Hepatocyte (in vitro differentiated cells): ENCODE data around the gene GBP3. TPM values are rescaled to one million over a fixed set of nuclear protein-coding genes. Genes with fewer than 3 reads are reported as not detected.

Experiments
- DNase-seq: peaks from one replicate; pipeline ENCODE4 v3.0.0-alpha.2; 2016; ENCODE audit warnings: low spot score
- H2AFZ ChIP-seq: fragments of 200-600 bp; sonication (generic); 2 replicates; pipeline ENCODE4 v1.6.0; 2016; ENCODE audit warnings: antibody characterized with exemption, mild to moderate bottlenecking
- H3K27ac ChIP-seq: fragments of 200-600 bp; sonication (generic); 2 replicates; pipeline ENCODE4 v1.5.1; 2016; ENCODE audit warnings: mild to moderate bottlenecking
- H3K27me3 ChIP-seq: fragments of 200-600 bp; sonication (generic); 2 replicates; pipeline ENCODE4 v1.6.1; 2016
- H3K36me3 ChIP-seq: fragments of 200-600 bp; sonication (generic); replicated peaks from 2 replicates; pipeline ENCODE4 v1.5.1; 2016; ENCODE audit warnings: low read depth; ENCODE audit not compliant: insufficient read depth
- H3K4me1 ChIP-seq: fragments of 200-600 bp; sonication (generic); 2 replicates; pipeline ENCODE4 v1.5.1; 2016; ENCODE audit warnings: mild to moderate bottlenecking, moderate library complexity; ENCODE audit not compliant: insufficient read depth
- H3K4me2 ChIP-seq: fragments of 200-600 bp; sonication (generic); 2 replicates; pipeline ENCODE4 v1.6.0; 2016
- H3K4me3 ChIP-seq: fragments of 200-600 bp; sonication (generic); 2 replicates; pipeline ENCODE4 v1.5.1; 2016; ENCODE audit warnings: mild to moderate bottlenecking
- H3K79me2 ChIP-seq: fragments of 200-600 bp; sonication (generic); 2 replicates; pipeline ENCODE4 v1.6.0; 2017; ENCODE audit warnings: mild to moderate bottlenecking
- H3K9me2 ChIP-seq: fragments of 200-600 bp; sonication (generic); replicated peaks from 2 replicates; pipeline ENCODE4 v1.6.0; 2017; ENCODE audit warnings: mild to moderate bottlenecking; ENCODE audit not compliant: insufficient read depth
- H3K9me3 ChIP-seq: fragments of 200-600 bp; sonication (generic); 2 replicates; pipeline ENCODE4 v1.5.1; 2016; ENCODE audit warnings: low read depth, mild to moderate bottlenecking
- H4K20me1 ChIP-seq: fragments of 200-600 bp; sonication (generic); 2 replicates; pipeline ENCODE4 v1.6.0; 2016; ENCODE audit warnings: mild to moderate bottlenecking; ENCODE audit not compliant: insufficient read depth, poor library complexity, severe bottlenecking
- EZH2 ChIP-seq: fragments of 200-600 bp; sonication (generic); IDR thresholded peaks from 2 replicates; pipeline ENCODE4 v1.6.1; 2016; ENCODE audit warnings: antibody characterized with exemption, mild to moderate bottlenecking, borderline replicate concordance
- EZH2phosphoT487 ChIP-seq: fragments of 200-600 bp; sonication (generic); IDR thresholded peaks from one replicate; pipeline ENCODE4 v1.6.1; 2018; ENCODE audit warnings: antibody characterized with exemption, mild to moderate bottlenecking, low read depth, moderate library complexity; ENCODE audit not compliant: unreplicated experiment, severe bottlenecking
- WGBS: methylation state at CpG from one replicate; pipeline ENCODE4 v1.1.6; 2016; ENCODE audit warnings: low lambda C conversion rate; ENCODE audit errors: missing lambda C conversion rate; 5-methylcytosine and 5-hydroxymethylcytosine counted together
- polyA plus RNA-seq: library from polyadenylated mRNA; unstranded; fragments of >200 nt; fragmentation: Nextera tagmentation; extraction: Ambion mirVana; gene quantifications from 2 replicates; pipeline ENCODE4 v1.2.1, GENCODE V29; 2016
- total RNA-seq: library from RNA; depleted of rRNA; stranded (reverse); fragments of >200 nt; gene quantifications from 2 replicates; pipeline ENCODE4 v1.2.3, GENCODE V29; 2014
- TF ChIP-seq, protein P1 (sequence below): fragments of 200-600 bp; sonication (generic); IDR thresholded peaks from 2 replicates; pipeline ENCODE4 v1.5.1; 2016; ENCODE audit warnings: antibody characterized with exemption, mild to moderate bottlenecking; ENCODE audit not compliant: poor library complexity

The GBP3 gene, protein sequence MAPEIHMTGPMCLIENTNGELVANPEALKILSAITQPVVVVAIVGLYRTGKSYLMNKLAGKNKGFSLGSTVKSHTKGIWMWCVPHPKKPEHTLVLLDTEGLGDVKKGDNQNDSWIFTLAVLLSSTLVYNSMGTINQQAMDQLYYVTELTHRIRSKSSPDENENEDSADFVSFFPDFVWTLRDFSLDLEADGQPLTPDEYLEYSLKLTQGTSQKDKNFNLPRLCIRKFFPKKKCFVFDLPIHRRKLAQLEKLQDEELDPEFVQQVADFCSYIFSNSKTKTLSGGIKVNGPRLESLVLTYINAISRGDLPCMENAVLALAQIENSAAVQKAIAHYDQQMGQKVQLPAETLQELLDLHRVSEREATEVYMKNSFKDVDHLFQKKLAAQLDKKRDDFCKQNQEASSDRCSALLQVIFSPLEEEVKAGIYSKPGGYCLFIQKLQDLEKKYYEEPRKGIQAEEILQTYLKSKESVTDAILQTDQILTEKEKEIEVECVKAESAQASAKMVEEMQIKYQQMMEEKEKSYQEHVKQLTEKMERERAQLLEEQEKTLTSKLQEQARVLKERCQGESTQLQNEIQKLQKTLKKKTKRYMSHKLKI
- total RNA-seq (10.8 and 12.0 TPM in 2 replicates), polyA plus RNA-seq (5.4 and 5.5 TPM in 2 replicates)

DNA sequence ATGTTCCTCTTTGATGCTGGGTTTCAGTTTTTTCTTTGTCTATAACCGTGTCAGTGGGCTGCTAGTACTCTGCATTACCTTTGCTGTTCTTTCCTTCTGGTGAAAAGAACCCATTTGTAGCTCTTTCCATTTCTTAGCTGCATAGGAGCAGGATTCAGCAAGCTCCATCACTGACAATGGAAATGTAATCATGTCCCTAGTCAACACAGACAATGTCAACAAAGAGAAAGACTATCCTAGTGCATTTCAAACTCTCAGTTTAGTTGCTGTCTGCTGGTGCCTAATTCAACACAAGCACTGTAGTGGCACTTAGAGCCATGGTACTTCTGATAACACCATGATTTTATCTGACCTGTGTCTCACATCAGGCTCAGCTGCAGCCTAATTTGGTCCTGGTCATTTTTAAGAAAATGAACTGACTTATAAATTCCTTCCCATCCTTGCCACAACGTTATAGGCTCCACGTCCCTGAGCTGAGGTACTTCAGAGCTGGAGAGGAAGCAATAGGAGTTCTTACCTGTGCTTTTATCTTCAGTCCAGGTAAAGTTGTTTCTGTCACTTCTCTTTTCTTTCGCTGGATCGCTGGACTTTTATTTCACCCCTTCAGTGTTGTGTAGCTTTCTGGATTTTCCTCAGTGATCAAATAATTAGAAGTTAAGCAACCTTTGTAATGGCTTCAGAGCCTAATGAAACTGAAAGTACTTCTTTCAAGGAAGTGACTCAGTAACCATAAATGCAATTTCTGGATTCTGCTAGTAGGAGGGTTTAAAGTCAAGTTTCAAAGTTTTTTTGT is at the start of gene GBP3:
Gene GBP3, minus strand, starts transcription at position 700 of the 793 bp plus-strand sequence. CDS start 2,145 bp downstream, outside the sequence.
- peak within 1 kb of the TSS; percentile 86 for H3K27ac ChIP-seq
- no peaks in the 10 kb centered on the region for H3K4me1 ChIP-seq
- H3K4me2 ChIP-seq, result peak within 1 kb of the TSS; percentile 73
- no peaks in the 10 kb centered on the region for H3K9me3 ChIP-seq
- 46% methylated on average over 5 of the region's 5 CpGs for WGBS
- peaks cover 12% of the 10 kb centered on the region for H3K79me2 ChIP-seq
- peak within 1 kb of the TSS; percentile 13 for H2AFZ ChIP-seq
- no peaks in the 10 kb centered on the region for H3K36me3 ChIP-seq
- H4K20me1 ChIP-seq, result no peaks in the 10 kb centered on the region
- no peaks in the 10 kb centered on the region for H3K27me3 ChIP-seq
- TF ChIP-seq EZH2 (no peak), EZH2phosphoT487 (no peak)
- TF ChIP-seq, protein P1, sequence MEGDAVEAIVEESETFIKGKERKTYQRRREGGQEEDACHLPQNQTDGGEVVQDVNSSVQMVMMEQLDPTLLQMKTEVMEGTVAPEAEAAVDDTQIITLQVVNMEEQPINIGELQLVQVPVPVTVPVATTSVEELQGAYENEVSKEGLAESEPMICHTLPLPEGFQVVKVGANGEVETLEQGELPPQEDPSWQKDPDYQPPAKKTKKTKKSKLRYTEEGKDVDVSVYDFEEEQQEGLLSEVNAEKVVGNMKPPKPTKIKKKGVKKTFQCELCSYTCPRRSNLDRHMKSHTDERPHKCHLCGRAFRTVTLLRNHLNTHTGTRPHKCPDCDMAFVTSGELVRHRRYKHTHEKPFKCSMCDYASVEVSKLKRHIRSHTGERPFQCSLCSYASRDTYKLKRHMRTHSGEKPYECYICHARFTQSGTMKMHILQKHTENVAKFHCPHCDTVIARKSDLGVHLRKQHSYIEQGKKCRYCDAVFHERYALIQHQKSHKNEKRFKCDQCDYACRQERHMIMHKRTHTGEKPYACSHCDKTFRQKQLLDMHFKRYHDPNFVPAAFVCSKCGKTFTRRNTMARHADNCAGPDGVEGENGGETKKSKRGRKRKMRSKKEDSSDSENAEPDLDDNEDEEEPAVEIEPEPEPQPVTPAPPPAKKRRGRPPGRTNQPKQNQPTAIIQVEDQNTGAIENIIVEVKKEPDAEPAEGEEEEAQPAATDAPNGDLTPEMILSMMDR, result no peak
- H3K9me2 ChIP-seq, result no peaks in the 10 kb centered on the region
- H3K4me3 ChIP-seq, result peak within 1 kb of the TSS; percentile 17
- peak; percentile 44 for DNase-seq

DNA sequence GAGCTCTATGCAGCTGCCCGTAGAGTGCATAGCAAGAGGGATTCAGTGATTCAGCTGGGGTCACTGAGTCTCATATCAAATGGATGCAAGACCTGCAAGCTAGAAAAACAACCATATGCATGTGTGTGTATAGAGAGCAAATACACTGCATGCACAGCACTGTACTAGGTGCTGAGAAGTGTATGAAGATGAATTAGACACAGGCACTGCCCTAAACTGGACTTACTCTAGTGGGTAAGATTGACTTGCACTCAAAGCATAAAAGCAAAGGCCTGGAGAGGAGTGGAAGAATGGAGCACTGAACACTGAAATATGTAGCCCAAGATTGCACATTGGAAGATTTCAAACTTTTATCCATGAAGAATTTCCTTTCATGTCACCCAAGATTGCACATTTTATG is 47.8 kb upstream of the GBP3 start:
- Histone ChIP-seq H2AFZ (no peak overlapping the region), H3K4me1 (no peaks in the 10 kb centered on the region), H3K4me3 (no peak overlapping the region), H3K9me3 (no peaks in the 10 kb centered on the region), H3K36me3 (no peaks in the 10 kb centered on the region), H3K27ac (no peak overlapping the region), H3K27me3 (no peaks in the 10 kb centered on the region), H3K79me2 (no peaks in the 10 kb centered on the region), H4K20me1 (no peaks in the 10 kb centered on the region), H3K9me2 (no peaks in the 10 kb centered on the region), H3K4me2 (no peak overlapping the region)
- no peak for DNase-seq
- 96% methylated on average over 1 of the region's 1 CpG for WGBS
- TF ChIP-seq EZH2 (no peak), EZH2phosphoT487 (no peak)
- TF ChIP-seq, protein P1, result no peak

DNA sequence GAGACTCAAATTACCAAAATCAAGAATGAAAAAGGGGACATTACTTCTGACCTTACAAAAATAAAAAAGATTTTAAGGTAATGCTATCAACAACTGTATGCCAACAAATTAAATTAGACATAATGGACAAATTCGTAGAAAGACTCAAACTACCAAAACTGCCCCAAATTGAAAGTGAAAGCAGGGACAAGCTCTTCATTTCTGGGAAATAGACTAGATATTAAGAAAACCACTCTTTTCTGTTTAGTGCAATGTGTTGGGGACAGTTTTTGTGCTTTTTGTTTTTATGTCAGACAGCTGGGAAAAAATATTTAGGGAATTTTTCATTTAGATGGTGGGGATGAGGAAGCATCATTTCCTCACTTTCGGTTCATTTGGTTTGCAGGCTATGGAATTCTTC is 47.3 kb upstream of the GBP3 start:
- no peak overlapping the region for H2AFZ ChIP-seq
- no peak overlapping the region for H3K4me2 ChIP-seq
- H3K9me3 ChIP-seq, result no peaks in the 10 kb centered on the region
- H3K79me2 ChIP-seq, result no peaks in the 10 kb centered on the region
- H3K27me3 ChIP-seq, result no peaks in the 10 kb centered on the region
- 95% methylated on average over 2 of the region's 2 CpGs for WGBS
- H3K36me3 ChIP-seq, result no peaks in the 10 kb centered on the region
- no peaks in the 10 kb centered on the region for H4K20me1 ChIP-seq
- H3K27ac ChIP-seq, result no peak overlapping the region
- H3K9me2 ChIP-seq, result no peaks in the 10 kb centered on the region
- DNase-seq, result no peak
- H3K4me3 ChIP-seq, result no peak overlapping the region
- TF ChIP-seq EZH2, result no peak
- no peak for TF ChIP-seq EZH2phosphoT487
- TF ChIP-seq, protein P1, result no peak
- H3K4me1 ChIP-seq, result no peaks in the 10 kb centered on the region
